ENCODE results near the gene ABHD11. TPM values are rescaled to one million over a fixed set of nuclear protein-coding genes. Genes with fewer than 3 reads are reported as not detected.

The ABHD11 gene
- total and polyA plus RNA-seq, 9 of the 15 experiments (the other 6 are each of a cell fraction or from before 2014, with no cell fraction given), result 7.7 to 44.2 (median 18.9) TPM

DNA sequence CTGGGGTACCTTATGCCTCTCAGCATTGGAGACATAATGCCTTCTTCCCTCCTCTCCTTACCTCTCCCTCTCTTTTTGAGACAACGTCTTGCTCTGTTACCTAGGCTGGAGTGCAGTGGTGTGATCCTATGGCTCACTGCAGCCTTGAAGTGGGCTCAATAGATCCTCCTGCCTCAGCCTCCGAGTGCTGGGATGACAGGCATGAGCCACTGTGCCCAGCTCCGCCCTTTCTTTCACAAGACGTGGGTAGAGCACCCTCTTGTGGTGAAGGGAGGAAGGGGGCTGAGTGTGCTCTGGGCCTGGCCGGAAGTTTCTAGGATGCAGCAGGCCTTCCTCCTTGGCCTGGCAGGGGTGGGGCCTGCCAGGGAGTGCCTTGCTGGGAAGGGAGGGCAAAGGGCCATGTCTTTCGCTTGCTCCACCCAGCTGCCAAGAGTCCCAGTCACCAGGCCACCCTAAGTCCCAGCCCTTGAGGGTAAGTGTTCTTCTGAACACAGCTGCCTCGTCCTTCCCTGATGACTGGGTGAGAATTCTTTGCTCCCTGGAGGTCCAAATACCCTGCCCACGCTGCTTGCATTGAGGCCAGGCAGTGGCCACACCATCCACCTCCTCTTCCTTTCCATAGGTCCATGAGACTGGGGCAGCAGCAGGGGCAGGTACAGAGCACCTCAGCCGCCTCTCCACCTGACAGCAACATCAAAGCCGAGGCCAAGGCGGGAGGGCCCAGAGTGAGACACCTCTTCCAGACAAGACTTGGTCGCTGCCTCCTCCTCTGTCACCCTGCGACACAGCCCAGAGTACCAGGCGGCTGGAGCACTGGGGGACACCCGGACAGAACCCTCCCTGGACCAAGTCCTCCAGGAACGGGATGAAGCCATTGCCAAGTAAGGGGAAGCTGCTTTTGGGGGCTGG lies 3.7 kb downstream of the ABHD11 start (continued):
- TF ChIP-seq SRSF7 (optimal IDR thresholded peaks at IDR 0.05; ENCODE audit: low read depth, low read length), result no peak
- TF ChIP-seq, protein P1, sequence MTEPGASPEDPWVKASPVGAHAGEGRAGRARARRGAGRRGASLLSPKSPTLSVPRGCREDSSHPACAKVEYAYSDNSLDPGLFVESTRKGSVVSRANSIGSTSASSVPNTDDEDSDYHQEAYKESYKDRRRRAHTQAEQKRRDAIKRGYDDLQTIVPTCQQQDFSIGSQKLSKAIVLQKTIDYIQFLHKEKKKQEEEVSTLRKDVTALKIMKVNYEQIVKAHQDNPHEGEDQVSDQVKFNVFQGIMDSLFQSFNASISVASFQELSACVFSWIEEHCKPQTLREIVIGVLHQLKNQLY (CRISPR knock-in tag; conservative IDR thresholded peaks at IDR 0.05), result no peak
- peak; percentile 33; the same call in 1 of the 2 replicates for TF ChIP-seq NFIC (IDR thresholded peaks at IDR 0.05)
- no peak for TF ChIP-seq PPARD (CRISPR knock-in tag; IDR thresholded peaks at IDR 0.05)
- TF ChIP-seq KLF1 (tag; IDR thresholded peaks at IDR 0.05), result peak; percentile 57; the same call in 1 of the 2 replicates
- TF ChIP-seq ZNF224 (CRISPR knock-in tag; IDR thresholded peaks at IDR 0.05), result no peak
- TF ChIP-seq ATF7 (IDR thresholded peaks at IDR 0.05), result peak; percentile 52
- no peak for TF ChIP-seq FOS (IDR thresholded peaks at IDR 0.05; ENCODE audit: extremely low read depth, insufficient read length)
- TF ChIP-seq, protein P2, sequence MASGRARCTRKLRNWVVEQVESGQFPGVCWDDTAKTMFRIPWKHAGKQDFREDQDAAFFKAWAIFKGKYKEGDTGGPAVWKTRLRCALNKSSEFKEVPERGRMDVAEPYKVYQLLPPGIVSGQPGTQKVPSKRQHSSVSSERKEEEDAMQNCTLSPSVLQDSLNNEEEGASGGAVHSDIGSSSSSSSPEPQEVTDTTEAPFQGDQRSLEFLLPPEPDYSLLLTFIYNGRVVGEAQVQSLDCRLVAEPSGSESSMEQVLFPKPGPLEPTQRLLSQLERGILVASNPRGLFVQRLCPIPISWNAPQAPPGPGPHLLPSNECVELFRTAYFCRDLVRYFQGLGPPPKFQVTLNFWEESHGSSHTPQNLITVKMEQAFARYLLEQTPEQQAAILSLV (tag; IDR thresholded peaks at IDR 0.05), result peak; percentile 23; the same call in 1 of the 2 replicates
- TF ChIP-seq, protein P3, sequence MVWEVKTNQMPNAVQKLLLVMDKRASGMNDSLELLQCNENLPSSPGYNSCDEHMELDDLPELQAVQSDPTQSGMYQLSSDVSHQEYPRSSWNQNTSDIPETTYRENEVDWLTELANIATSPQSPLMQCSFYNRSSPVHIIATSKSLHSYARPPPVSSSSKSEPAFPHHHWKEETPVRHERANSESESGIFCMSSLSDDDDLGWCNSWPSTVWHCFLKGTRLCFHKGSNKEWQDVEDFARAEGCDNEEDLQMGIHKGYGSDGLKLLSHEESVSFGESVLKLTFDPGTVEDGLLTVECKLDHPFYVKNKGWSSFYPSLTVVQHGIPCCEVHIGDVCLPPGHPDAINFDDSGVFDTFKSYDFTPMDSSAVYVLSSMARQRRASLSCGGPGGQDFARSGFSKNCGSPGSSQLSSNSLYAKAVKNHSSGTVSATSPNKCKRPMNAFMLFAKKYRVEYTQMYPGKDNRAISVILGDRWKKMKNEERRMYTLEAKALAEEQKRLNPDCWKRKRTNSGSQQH (CRISPR knock-in tag; IDR thresholded peaks at IDR 0.05), result no peak
- TF ChIP-seq, protein P4, sequence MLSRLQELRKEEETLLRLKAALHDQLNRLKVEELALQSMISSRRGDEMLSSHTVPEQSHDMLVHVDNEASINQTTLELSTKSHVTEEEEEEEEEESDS (CRISPR knock-in tag; IDR thresholded peaks at IDR 0.05), result no peak
- TF ChIP-seq ZFP36 (IDR thresholded peaks at IDR 0.05; ENCODE audit: low read depth, low read length, partially characterized antibody), result peak; percentile 46
- TF ChIP-seq ZBED1 (IDR thresholded peaks at IDR 0.05), result 0 out of 2 replicates have a peak, but pooled peaks have one; percentile 35
- TF ChIP-seq KDM5B (IDR thresholded peaks at IDR 0.05; ENCODE audit: insufficient replicate concordance, low read depth, low read length), result peak; percentile 49
- TF ChIP-seq ZNF436 (CRISPR knock-in tag; IDR thresholded peaks at IDR 0.05), result no peak
- TF ChIP-seq SNIP1 (IDR thresholded peaks at IDR 0.05; ENCODE audit: low read depth), result no peak
- TF ChIP-seq, protein P5, sequence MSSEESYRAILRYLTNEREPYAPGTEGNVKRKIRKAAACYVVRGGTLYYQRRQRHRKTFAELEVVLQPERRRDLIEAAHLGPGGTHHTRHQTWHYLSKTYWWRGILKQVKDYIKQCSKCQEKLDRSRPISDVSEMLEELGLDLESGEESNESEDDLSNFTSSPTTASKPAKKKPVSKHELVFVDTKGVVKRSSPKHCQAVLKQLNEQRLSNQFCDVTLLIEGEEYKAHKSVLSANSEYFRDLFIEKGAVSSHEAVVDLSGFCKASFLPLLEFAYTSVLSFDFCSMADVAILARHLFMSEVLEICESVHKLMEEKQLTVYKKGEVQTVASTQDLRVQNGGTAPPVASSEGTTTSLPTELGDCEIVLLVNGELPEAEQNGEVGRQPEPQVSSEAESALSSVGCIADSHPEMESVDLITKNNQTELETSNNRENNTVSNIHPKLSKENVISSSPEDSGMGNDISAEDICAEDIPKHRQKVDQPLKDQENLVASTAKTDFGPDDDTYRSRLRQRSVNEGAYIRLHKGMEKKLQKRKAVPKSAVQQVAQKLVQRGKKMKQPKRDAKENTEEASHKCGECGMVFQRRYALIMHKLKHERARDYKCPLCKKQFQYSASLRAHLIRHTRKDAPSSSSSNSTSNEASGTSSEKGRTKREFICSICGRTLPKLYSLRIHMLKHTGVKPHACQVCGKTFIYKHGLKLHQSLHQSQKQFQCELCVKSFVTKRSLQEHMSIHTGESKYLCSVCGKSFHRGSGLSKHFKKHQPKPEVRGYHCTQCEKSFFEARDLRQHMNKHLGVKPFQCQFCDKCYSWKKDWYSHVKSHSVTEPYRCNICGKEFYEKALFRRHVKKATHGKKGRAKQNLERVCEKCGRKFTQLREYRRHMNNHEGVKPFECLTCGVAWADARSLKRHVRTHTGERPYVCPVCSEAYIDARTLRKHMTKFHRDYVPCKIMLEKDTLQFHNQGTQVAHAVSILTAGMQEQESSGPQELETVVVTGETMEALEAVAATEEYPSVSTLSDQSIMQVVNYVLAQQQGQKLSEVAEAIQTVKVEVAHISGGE (CRISPR knock-in tag; IDR thresholded peaks at IDR 0.05), result no peak
- TF ChIP-seq ZNF12 (CRISPR knock-in tag; IDR thresholded peaks at IDR 0.05), result peak; percentile 40; the same call in 1 of the 2 replicates
- TF ChIP-seq, protein P6, sequence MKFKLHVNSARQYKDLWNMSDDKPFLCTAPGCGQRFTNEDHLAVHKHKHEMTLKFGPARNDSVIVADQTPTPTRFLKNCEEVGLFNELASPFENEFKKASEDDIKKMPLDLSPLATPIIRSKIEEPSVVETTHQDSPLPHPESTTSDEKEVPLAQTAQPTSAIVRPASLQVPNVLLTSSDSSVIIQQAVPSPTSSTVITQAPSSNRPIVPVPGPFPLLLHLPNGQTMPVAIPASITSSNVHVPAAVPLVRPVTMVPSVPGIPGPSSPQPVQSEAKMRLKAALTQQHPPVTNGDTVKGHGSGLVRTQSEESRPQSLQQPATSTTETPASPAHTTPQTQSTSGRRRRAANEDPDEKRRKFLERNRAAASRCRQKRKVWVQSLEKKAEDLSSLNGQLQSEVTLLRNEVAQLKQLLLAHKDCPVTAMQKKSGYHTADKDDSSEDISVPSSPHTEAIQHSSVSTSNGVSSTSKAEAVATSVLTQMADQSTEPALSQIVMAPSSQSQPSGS (CRISPR knock-in tag; IDR thresholded peaks at IDR 0.05), result no peak

Data from K562 (cell line).